HEK293 (cell line): ENCODE data around the gene AXIN1.

Experiments
- ATF2 ChIP-seq: fragments of 450-650 bp; formaldehyde crosslinking; IDR thresholded peaks from 2 replicates; pipeline ENCODE4 v1.5.1; 2016; ENCODE audit warnings: missing biosample characterization, missing genetic modification characterization, low read depth
- GLI4 ChIP-seq: fragments of 450-650 bp; formaldehyde crosslinking; IDR thresholded peaks from 2 replicates; pipeline ENCODE4 v1.5.1; 2016; ENCODE audit warnings: missing biosample characterization, missing genetic modification characterization
- HOXA7 ChIP-seq: sonication (generic); formaldehyde crosslinking; IDR thresholded peaks from 2 replicates; pipeline ENCODE4 v1.8.1; 2022; ENCODE audit warnings: missing genetic modification reagents, borderline replicate concordance
- KLF9 ChIP-seq: fragments of 450-650 bp; formaldehyde crosslinking; IDR thresholded peaks from 2 replicates; pipeline ENCODE4 v1.5.1; 2016; ENCODE audit warnings: missing biosample characterization, missing genetic modification characterization, low read depth
- OSR2 ChIP-seq: fragments of 450-650 bp; formaldehyde crosslinking; IDR thresholded peaks from 2 replicates; pipeline ENCODE4 v1.5.1; 2016; ENCODE audit warnings: missing biosample characterization, missing genetic modification characterization
- RBAK ChIP-seq: fragments of 450-650 bp; formaldehyde crosslinking; IDR thresholded peaks from 2 replicates; pipeline ENCODE4 v1.5.1; 2016; ENCODE audit warnings: missing biosample characterization, missing genetic modification characterization
- ZNF146 ChIP-seq: fragments of 450-650 bp; formaldehyde crosslinking; IDR thresholded peaks from 2 replicates; pipeline ENCODE4 v1.5.1; 2016; ENCODE audit warnings: missing biosample characterization, missing genetic modification characterization
- ZNF148 ChIP-seq: fragments of 450-650 bp; formaldehyde crosslinking; IDR thresholded peaks from 2 replicates; pipeline ENCODE4 v1.5.0; 2017; ENCODE audit warnings: missing biosample characterization, missing genetic modification characterization, borderline replicate concordance
- ZNF175 ChIP-seq: fragments of 450-650 bp; formaldehyde crosslinking; IDR thresholded peaks from 2 replicates; pipeline ENCODE4 v1.5.1; 2016; ENCODE audit warnings: missing biosample characterization, missing genetic modification characterization
- ZNF248 ChIP-seq: fragments of 450-650 bp; formaldehyde crosslinking; IDR thresholded peaks from 2 replicates; pipeline ENCODE4 v1.5.1; 2017; ENCODE audit warnings: missing biosample characterization, missing genetic modification characterization
- ZNF335 ChIP-seq: fragments of 450-650 bp; formaldehyde crosslinking; conservative IDR thresholded peaks from 2 replicates; pipeline ENCODE4 v1.5.1; 2016; ENCODE audit warnings: missing biosample characterization, missing genetic modification characterization
- ZNF514 ChIP-seq: fragments of 450-650 bp; formaldehyde crosslinking; IDR thresholded peaks from 2 replicates; pipeline ENCODE4 v1.5.1; 2016; ENCODE audit warnings: missing biosample characterization, missing genetic modification characterization
- ZNF530 ChIP-seq: fragments of 450-650 bp; formaldehyde crosslinking; IDR thresholded peaks from 2 replicates; pipeline ENCODE4 v1.5.1; 2016; ENCODE audit warnings: low read depth, missing biosample characterization, missing genetic modification characterization
- ZNF585B ChIP-seq: fragments of 450-650 bp; formaldehyde crosslinking; IDR thresholded peaks from 2 replicates; pipeline ENCODE4 v1.5.1; 2016; ENCODE audit warnings: missing biosample characterization, missing genetic modification characterization
- ZNF621 ChIP-seq: fragments of 450-650 bp; formaldehyde crosslinking; IDR thresholded peaks from 2 replicates; pipeline ENCODE4 v1.5.1; 2017; ENCODE audit warnings: missing biosample characterization, missing genetic modification characterization
- ZNF654 ChIP-seq: fragments of 450-650 bp; formaldehyde crosslinking; IDR thresholded peaks from 2 replicates; pipeline ENCODE4 v1.5.1; 2016; ENCODE audit warnings: low read depth, missing biosample characterization, missing genetic modification characterization
- ZNF658 ChIP-seq: fragments of 450-650 bp; formaldehyde crosslinking; IDR thresholded peaks from 2 replicates; pipeline ENCODE4; 2016; ENCODE audit warnings: missing biosample characterization, missing genetic modification characterization
- ZNF677 ChIP-seq: fragments of 450-650 bp; IDR thresholded peaks from 2 replicates; pipeline ENCODE4 v1.5.0; 2018; ENCODE audit warnings: missing biosample characterization, mild to moderate bottlenecking, missing genetic modification characterization, moderate library complexity
- ZNF701 ChIP-seq: fragments of 450-650 bp; formaldehyde crosslinking; IDR thresholded peaks from 2 replicates; pipeline ENCODE4 v1.5.1; 2016; ENCODE audit warnings: missing biosample characterization, missing genetic modification characterization
- ZNF707 ChIP-seq: fragments of 450-650 bp; formaldehyde crosslinking; IDR thresholded peaks from 2 replicates; pipeline ENCODE4 v1.5.1; 2016; ENCODE audit warnings: missing biosample characterization, missing genetic modification characterization
- ZNF747 ChIP-seq: fragments of 450-650 bp; formaldehyde crosslinking; IDR thresholded peaks from 2 replicates; pipeline ENCODE4 v1.5.1; 2016; ENCODE audit warnings: missing biosample characterization, missing genetic modification characterization
- ZNF791 ChIP-seq: fragments of 450-650 bp; formaldehyde crosslinking; IDR thresholded peaks from 2 replicates; pipeline ENCODE4 v1.5.1; 2016; ENCODE audit warnings: missing biosample characterization, missing genetic modification characterization
- ZSCAN30 ChIP-seq: fragments of 450-650 bp; IDR thresholded peaks from 2 replicates; pipeline ENCODE4 v1.5.1; 2018; ENCODE audit warnings: missing biosample characterization, mild to moderate bottlenecking, missing genetic modification characterization, moderate library complexity
- TF ChIP-seq, protein P1 (sequence below): fragments of 450-650 bp; formaldehyde crosslinking; conservative IDR thresholded peaks from 2 replicates; pipeline ENCODE4 v1.5.1; 2016; ENCODE audit warnings: low read depth, missing biosample characterization, missing genetic modification characterization
- TF ChIP-seq, protein P2 (sequence below): fragments of 450-650 bp; formaldehyde crosslinking; IDR thresholded peaks from 2 replicates; pipeline ENCODE4 v1.5.1; 2016; ENCODE audit warnings: missing biosample characterization, missing genetic modification characterization
- TF ChIP-seq, protein P3 (sequence below): fragments of 450-650 bp; formaldehyde crosslinking; IDR thresholded peaks from 2 replicates; pipeline ENCODE4 v1.5.1; 2016; ENCODE audit warnings: missing biosample characterization, missing genetic modification characterization

The AXIN1 gene

GRCh38 chr16:401468-402348 lies 49.2 kb upstream of the AXIN1 start, which contains the start of gene DECR2 (continued):
- TF ChIP-seq ZSCAN30 (tag by site-specific recombination) (peak; percentile 85), KLF9 (peak; percentile 48), ZNF654 (tag by site-specific recombination) (no peak; the same call in 1 of the 2 replicates), ZNF707 (no peak), ZNF791 (no peak), HOXA7 (CRISPR knock-in tag) (no peak), ZNF175 (tag by site-specific recombination) (no peak), ZNF747 (no peak), ZNF701 (no peak), GLI4 (no peak), ZNF335 (tag by site-specific recombination) (peak; percentile 53), ZNF248 (tag by site-specific recombination) (no peak), ZNF621 (tag by site-specific recombination) (no peak), ZNF148 (0 out of 2 replicates have a peak, but pooled peaks have one; percentile 39), ZNF514 (tag by site-specific recombination) (no peak), ZNF146 (0 out of 2 replicates have a peak, but pooled peaks have one; percentile 20), ATF2 (tag by site-specific recombination) (no peak), ZNF677 (no peak), RBAK (tag by site-specific recombination) (no peak), ZNF530 (tag by site-specific recombination) (no peak), OSR2 (tag by site-specific recombination) (no peak), ZNF585B (tag by site-specific recombination) (no peak), ZNF658 (tag by site-specific recombination) (no peak)
- TF ChIP-seq, protein P1, sequence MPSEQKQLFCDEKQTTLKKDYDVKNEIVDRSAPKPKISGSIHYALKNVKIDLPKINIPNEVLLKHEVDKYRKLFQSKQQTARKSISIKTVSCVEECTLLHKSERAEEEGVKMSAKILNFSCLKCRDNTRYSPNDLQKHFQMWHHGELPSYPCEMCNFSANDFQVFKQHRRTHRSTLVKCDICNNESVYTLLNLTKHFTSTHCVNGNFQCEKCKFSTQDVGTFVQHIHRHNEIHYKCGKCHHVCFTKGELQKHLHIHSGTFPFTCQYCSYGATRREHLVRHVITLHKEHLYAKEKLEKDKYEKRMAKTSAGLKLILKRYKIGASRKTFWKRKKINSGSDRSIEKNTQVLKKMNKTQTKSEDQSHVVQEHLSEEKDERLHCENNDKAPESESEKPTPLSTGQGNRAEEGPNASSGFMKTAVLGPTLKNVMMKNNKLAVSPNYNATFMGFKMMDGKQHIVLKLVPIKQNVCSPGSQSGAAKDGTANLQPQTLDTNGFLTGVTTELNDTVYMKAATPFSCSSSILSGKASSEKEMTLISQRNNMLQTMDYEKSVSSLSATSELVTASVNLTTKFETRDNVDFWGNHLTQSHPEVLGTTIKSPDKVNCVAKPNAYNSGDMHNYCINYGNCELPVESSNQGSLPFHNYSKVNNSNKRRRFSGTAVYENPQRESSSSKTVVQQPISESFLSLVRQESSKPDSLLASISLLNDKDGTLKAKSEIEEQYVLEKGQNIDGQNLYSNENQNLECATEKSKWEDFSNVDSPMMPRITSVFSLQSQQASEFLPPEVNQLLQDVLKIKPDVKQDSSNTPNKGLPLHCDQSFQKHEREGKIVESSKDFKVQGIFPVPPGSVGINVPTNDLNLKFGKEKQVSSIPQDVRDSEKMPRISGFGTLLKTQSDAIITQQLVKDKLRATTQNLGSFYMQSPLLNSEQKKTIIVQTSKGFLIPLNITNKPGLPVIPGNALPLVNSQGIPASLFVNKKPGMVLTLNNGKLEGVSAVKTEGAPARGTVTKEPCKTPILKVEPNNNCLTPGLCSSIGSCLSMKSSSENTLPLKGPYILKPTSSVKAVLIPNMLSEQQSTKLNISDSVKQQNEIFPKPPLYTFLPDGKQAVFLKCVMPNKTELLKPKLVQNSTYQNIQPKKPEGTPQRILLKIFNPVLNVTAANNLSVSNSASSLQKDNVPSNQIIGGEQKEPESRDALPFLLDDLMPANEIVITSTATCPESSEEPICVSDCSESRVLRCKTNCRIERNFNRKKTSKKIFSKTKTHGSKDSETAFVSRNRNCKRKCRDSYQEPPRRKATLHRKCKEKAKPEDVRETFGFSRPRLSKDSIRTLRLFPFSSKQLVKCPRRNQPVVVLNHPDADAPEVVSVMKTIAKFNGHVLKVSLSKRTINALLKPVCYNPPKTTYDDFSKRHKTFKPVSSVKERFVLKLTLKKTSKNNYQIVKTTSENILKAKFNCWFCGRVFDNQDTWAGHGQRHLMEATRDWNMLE, result no peak
- TF ChIP-seq, protein P2, sequence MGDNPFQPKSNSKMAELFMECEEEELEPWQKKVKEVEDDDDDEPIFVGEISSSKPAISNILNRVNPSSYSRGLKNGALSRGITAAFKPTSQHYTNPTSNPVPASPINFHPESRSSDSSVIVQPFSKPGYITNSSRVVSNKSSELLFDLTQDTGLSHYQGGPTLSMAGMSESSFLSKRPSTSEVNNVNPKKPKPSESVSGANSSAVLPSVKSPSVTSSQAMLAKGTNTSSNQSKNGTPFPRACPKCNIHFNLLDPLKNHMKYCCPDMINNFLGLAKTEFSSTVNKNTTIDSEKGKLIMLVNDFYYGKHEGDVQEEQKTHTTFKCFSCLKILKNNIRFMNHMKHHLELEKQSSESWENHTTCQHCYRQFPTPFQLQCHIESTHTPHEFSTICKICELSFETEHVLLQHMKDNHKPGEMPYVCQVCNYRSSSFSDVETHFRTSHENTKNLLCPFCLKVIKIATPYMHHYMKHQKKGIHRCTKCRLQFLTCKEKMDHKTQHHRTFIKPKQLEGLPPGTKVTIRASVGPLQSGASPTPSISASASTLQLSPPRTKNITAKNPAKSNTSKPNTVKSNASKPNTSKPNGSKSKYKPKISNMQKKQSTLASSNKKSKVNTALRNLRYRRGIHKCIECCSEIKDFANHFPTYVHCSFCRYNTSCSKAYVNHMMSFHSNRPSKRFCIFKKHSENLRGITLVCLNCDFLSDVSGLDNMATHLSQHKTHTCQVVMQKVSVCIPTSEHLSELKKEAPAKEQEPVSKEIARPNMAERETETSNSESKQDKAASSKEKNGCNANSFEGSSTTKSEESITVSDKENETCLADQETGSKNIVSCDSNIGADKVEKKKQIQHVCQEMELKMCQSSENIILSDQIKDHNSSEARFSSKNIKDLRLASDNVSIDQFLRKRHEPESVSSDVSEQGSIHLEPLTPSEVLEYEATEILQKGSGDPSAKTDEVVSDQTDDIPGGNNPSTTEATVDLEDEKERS (tag by site-specific recombination), result no peak
- TF ChIP-seq, protein P3, sequence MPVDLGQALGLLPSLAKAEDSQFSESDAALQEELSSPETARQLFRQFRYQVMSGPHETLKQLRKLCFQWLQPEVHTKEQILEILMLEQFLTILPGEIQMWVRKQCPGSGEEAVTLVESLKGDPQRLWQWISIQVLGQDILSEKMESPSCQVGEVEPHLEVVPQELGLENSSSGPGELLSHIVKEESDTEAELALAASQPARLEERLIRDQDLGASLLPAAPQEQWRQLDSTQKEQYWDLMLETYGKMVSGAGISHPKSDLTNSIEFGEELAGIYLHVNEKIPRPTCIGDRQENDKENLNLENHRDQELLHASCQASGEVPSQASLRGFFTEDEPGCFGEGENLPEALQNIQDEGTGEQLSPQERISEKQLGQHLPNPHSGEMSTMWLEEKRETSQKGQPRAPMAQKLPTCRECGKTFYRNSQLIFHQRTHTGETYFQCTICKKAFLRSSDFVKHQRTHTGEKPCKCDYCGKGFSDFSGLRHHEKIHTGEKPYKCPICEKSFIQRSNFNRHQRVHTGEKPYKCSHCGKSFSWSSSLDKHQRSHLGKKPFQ, result 0 out of 2 replicates have a peak, but pooled peaks have one; percentile 32
